B cell (primary cell): Measurements from ENCODE around the gene STAB1. TPM values are rescaled to one million over a fixed set of nuclear protein-coding genes. Genes with fewer than 3 reads are reported as not detected.

Experiments used
- ATAC-seq: fragments of 200-7000 bp; cut with Tn5 transposase; one replicate; pipeline ENCODE4 v1.10.0; 2021; ENCODE audit warnings: low read depth, mild to moderate bottlenecking, moderate number of reproducible peaks, moderate library complexity
- CTCF ChIA-PET: fragments of 350-600 bp; sonication (Branson Sonifier 250); formaldehyde crosslinking; loops from one replicate; lab custom pipeline; 2021; ENCODE audit warnings: antibody characterized with exemption, inconsistent platforms; lab: Charles Lee
- POLR2A ChIA-PET: fragments of 350-600 bp; sonication (Branson Sonifier 250); formaldehyde crosslinking; loops from one replicate; lab custom pipeline; 2021; ENCODE audit warnings: antibody characterized with exemption; lab: Charles Lee
- DNase-seq: peaks from one replicate; pipeline ENCODE4 v3.0.0; 2013
- H2AFZ ChIP-seq: 2 replicates; pipeline ENCODE4 v1.6.1; 2012; ENCODE audit warnings: mild to moderate bottlenecking, low read depth, low read length; ENCODE audit not compliant: insufficient read depth, poor library complexity, severe bottlenecking
- H3K27ac ChIP-seq, 2 donors: 1 replicate in 1 of 2; 2 replicates in 1 of 2; pipeline ENCODE4 v1.5.1; 2012 to 2013; ENCODE audit warnings: low read length in 2 of 2, mild to moderate bottlenecking in 2 of 2, moderate library complexity in 1 of 2
- H3K27me3 ChIP-seq, 4 experiments: fragments of 200-600 bp in 1 of 4; sonication (generic) in 1 of 4; replicated peaks in 1 of 4; 1 replicate in 2 of 4; 2 replicates in 2 of 4; pipeline versions ENCODE4 v1.6.1 to v1.7.0; 2013 to 2016; ENCODE audit warnings: low read length in 3 of 4, mild to moderate bottlenecking in 2 of 4, mixed read lengths in 1 of 4, moderate library complexity in 1 of 4; ENCODE audit not compliant: insufficient read depth in 4 of 4, control insufficient read depth in 3 of 4; ENCODE audit errors: control extremely low read depth in 1 of 4
- H3K36me3 ChIP-seq, 2 experiments: replicated peaks in 1 of 2; 1 replicate in 1 of 2; 2 replicates in 1 of 2; pipeline versions ENCODE4 v1.6.1 to v1.7.1; 2013; ENCODE audit warnings: low read length in 1 of 2; ENCODE audit not compliant: insufficient read depth in 2 of 2, control insufficient read depth in 1 of 2; ENCODE audit errors: control extremely low read depth in 1 of 2, extremely low read depth in 1 of 2
- H3K4me1 ChIP-seq, 2 donors: fragments of 200-600 bp in 1 of 2; sonication (generic) in 1 of 2; 1 replicate in 1 of 2; 2 replicates in 1 of 2; pipeline versions ENCODE4 v1.5.1 to v1.6.1; 2013 to 2017; ENCODE audit warnings: low read length in 2 of 2; ENCODE audit not compliant: control insufficient read depth in 2 of 2, insufficient read depth in 2 of 2
- H3K4me2 ChIP-seq: replicated peaks from 2 replicates; pipeline ENCODE3; 2012; ENCODE audit warnings: mild to moderate bottlenecking, low read depth, low read length; ENCODE audit not compliant: poor library complexity, severe bottlenecking
- H3K4me3 ChIP-seq, 5 experiments: fragments of 200-600 bp in 1 of 5; sonication (generic) in 1 of 5; 1 replicate in 3 of 5; 2 replicates in 2 of 5; pipeline versions ENCODE4 v1.5.1 to v1.7.0; 2011 to 2016; ENCODE audit warnings: low read length in 4 of 5, mild to moderate bottlenecking in 4 of 5, low read depth in 2 of 5, control low read depth in 1 of 5, moderate library complexity in 1 of 5; ENCODE audit not compliant: insufficient read depth in 1 of 5; ENCODE audit errors: control extremely low read depth in 1 of 5, extremely low read depth in 1 of 5
- H3K79me2 ChIP-seq: fragments of 200-600 bp; sonication (generic); one replicate; pipeline ENCODE4 v1.6.0; 2016; ENCODE audit warnings: low read length; ENCODE audit not compliant: control insufficient read depth, insufficient read depth
- H3K9ac ChIP-seq: fragments of 200-600 bp; sonication (generic); 2 replicates; pipeline ENCODE4 v1.6.1; 2017; ENCODE audit warnings: mild to moderate bottlenecking, low read length, moderate library complexity
- H3K9me3 ChIP-seq, 3 donors: one replicate each; pipeline versions ENCODE4 v1.6.1 to v1.7.1; 2013; ENCODE audit warnings: low read length in 2 of 3; ENCODE audit not compliant: control insufficient read depth in 2 of 3, insufficient read depth in 1 of 3; ENCODE audit errors: control extremely low read depth in 1 of 3
- H4K20me1 ChIP-seq: 2 replicates; pipeline ENCODE4 v1.6.0; 2012; ENCODE audit warnings: mild to moderate bottlenecking, low read length; ENCODE audit not compliant: insufficient read depth, control insufficient read depth, poor library complexity, severe bottlenecking
- H3K27ac Mint-ChIP-seq: one replicate; pipeline ENCODE4 v1.8.0; 2021; ENCODE audit warnings: mixed read lengths
- H3K27me3 Mint-ChIP-seq: one replicate; pipeline ENCODE4 v1.8.0; 2021; ENCODE audit warnings: mixed read lengths
- H3K4me1 Mint-ChIP-seq: one replicate; pipeline ENCODE4 v1.8.0; 2021; ENCODE audit warnings: mixed read lengths
- H3K4me3 Mint-ChIP-seq: one replicate; pipeline ENCODE4 v1.8.0; 2021; ENCODE audit warnings: mixed read lengths
- H3K9me3 Mint-ChIP-seq: one replicate; pipeline ENCODE4 v1.8.0; 2022; ENCODE audit warnings: mixed read lengths; ENCODE audit not compliant: insufficient read depth
- EZH2 ChIP-seq: IDR thresholded peaks from 2 replicates; pipeline ENCODE4 v1.6.1; 2012; ENCODE audit warnings: borderline replicate concordance, low read depth, mild to moderate bottlenecking, moderate library complexity, low read length; ENCODE audit not compliant: insufficient read depth, poor library complexity, severe bottlenecking
- WGBS: methylation state at CpG from one replicate; pipeline ENCODE4 v1.1.5; 2013; ENCODE audit warnings: missing lambda C conversion rate; ENCODE audit not compliant: insufficient coverage; 5-methylcytosine and 5-hydroxymethylcytosine counted together
- intact Hi-C: fragments of 100-400 bp; cut with micrococcal nuclease; formaldehyde crosslinking; loops from one replicate; pipeline ENCODE4 v1.10.0; 2022
- polyA plus RNA-seq: library from polyadenylated mRNA; depleted of rRNA; stranded (reverse); fragments of >200 nt; gene quantifications from 2 replicates; pipeline ENCODE4 v1.2.3, GENCODE V29; 2012
- total RNA-seq, 2 donors: library from RNA; stranded (reverse); fragments of 120-200 nt in 1 of 2; gene quantifications; 1 replicate in 1 of 2; 2 replicates in 1 of 2; pipeline versions ENCODE4 v1.2.3 to v1.2.4, GENCODE V29; 2013 to 2022
- TF ChIP-seq, protein P1 (sequence below): fragments of 200-600 bp; IDR thresholded peaks from one replicate; pipeline ENCODE4 v1.8.0; 2022; ENCODE audit warnings: antibody characterized with exemption, mild to moderate bottlenecking

Gene STAB1
- total and polyA plus RNA-seq, 2 donors (not counting 1 experiment from before 2014, with no cell fraction given), result 3.8 to 4.5 TPM

GRCh38 chr3:52483577-52484381 is 11.4 kb upstream of the STAB1 start:
- ATAC-seq (no peak), DNase-seq (no peak)
- no peak for TF ChIP-seq EZH2
- TF ChIP-seq, protein P1, sequence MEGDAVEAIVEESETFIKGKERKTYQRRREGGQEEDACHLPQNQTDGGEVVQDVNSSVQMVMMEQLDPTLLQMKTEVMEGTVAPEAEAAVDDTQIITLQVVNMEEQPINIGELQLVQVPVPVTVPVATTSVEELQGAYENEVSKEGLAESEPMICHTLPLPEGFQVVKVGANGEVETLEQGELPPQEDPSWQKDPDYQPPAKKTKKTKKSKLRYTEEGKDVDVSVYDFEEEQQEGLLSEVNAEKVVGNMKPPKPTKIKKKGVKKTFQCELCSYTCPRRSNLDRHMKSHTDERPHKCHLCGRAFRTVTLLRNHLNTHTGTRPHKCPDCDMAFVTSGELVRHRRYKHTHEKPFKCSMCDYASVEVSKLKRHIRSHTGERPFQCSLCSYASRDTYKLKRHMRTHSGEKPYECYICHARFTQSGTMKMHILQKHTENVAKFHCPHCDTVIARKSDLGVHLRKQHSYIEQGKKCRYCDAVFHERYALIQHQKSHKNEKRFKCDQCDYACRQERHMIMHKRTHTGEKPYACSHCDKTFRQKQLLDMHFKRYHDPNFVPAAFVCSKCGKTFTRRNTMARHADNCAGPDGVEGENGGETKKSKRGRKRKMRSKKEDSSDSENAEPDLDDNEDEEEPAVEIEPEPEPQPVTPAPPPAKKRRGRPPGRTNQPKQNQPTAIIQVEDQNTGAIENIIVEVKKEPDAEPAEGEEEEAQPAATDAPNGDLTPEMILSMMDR, result no peak
- Histone ChIP-seq H3K9ac (no peak overlapping the region), H3K36me3 (peaks cover 0 to 66% of the 10 kb centered on the region in 2 experiments), H3K9me3 (no peaks in the 10 kb centered on the region), H3K4me2 (no peak overlapping the region), H3K4me3 (no peak overlapping the region), H4K20me1 (no peaks in the 10 kb centered on the region), H3K4me1 (no peaks in the 10 kb centered on the region), H2AFZ (no peak overlapping the region), H3K27ac (no peak overlapping the region), H3K27me3 (no peaks in the 10 kb centered on the region), H3K79me2 (no peaks in the 10 kb centered on the region)
- intact Hi-C loops, result no loop called here
- POLR2A ChIA-PET, result no interaction called here
- CTCF ChIA-PET, result no interaction called here
- no peaks in the 10 kb centered on the region for H3K27me3 Mint-ChIP-seq
- H3K4me3 Mint-ChIP-seq, result no peak overlapping the region
- no peak overlapping the region for H3K27ac Mint-ChIP-seq
- H3K4me1 Mint-ChIP-seq, result no peaks in the 10 kb centered on the region
- no peaks in the 10 kb centered on the region for H3K9me3 Mint-ChIP-seq
- WGBS, result 98% methylated on average over 12 of the region's 13 CpGs

- Histone ChIP-seq H3K4me1 (no peaks in the 10 kb centered on the region), H3K36me3 (peaks cover 0 to 66% of the 10 kb centered on the region in 2 experiments), H3K4me2 (no peak overlapping the region), H4K20me1 (no peaks in the 10 kb centered on the region), H2AFZ (no peak overlapping the region), H3K27ac (no peak overlapping the region), H3K9ac (no peak overlapping the region), H3K4me3 (no peak overlapping the region), H3K79me2 (no peaks in the 10 kb centered on the region), H3K9me3 (no peaks in the 10 kb centered on the region), H3K27me3 (no peaks in the 10 kb centered on the region)
- Mint-ChIP-seq H3K27ac (no peak overlapping the region), H3K4me1 (no peaks in the 10 kb centered on the region), H3K4me3 (no peak overlapping the region), H3K9me3 (no peaks in the 10 kb centered on the region), H3K27me3 (no peaks in the 10 kb centered on the region)
- POLR2A ChIA-PET, result no interaction called here
- no peak for ATAC-seq
- no peak for TF ChIP-seq EZH2
- TF ChIP-seq, protein P1, result no peak
- WGBS, result 91% methylated on average over 8 of the region's 10 CpGs
- CTCF ChIA-PET, result no interaction called here
- intact Hi-C loops, result no loop called here
- DNase-seq, result no peak
Observed at GRCh38 chr3:52484680-52485461, 10.3 kb upstream of the STAB1 start.
